ENCODE results near the gene ILK. TPM values are rescaled to one million over a fixed set of nuclear protein-coding genes. Genes with fewer than 3 reads are reported as not detected.

ILK gene
- total RNA-seq, 1 experiment from 2014 or later = 117 TPM

DNA sequence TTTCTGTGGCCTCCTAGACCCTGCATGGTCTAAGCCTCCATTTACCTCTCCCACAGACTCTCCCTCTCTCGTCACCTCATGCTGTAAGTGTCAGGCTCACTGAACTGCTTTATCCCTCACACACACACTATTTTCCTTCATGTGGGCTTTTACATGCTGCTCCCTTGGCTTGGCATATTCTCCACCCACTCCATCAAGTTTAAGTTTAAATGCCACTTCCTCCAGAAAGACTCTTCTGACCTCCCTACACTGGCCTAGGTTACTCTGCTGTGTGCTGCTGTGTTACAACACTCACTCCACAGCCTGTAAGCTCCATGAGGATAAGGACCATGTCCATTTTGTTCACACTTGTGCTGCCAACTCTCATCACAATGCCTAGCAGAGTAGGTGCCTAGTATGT is 49.5 kb downstream of the ILK start:
- intact Hi-C loops (cut with micrococcal nuclease; ENCODE audit: unreplicated experiment) = no loop called here
- ChIA-PET POLR2A (no interaction called here), CTCF (no interaction called here)
- no peak for DNase-seq
- BruUV-seq (replicated peaks) = no TSS peak
- Mint-ChIP-seq H3K36me3 (ENCODE audit: insufficient read depth, unreplicated experiment) (no peaks in the 10 kb centered on the region), H3K9me3 (ENCODE audit: unreplicated experiment) (no peaks in the 10 kb centered on the region), H3K4me3 (ENCODE audit: unreplicated experiment) (no peak overlapping the region), H3K27me3 (ENCODE audit: insufficient read depth, unreplicated experiment) (peaks cover 12% of the 10 kb centered on the region), H3K4me1 (ENCODE audit: low read depth, unreplicated experiment) (no peaks in the 10 kb centered on the region), H3K27ac (ENCODE audit: unreplicated experiment) (no peak overlapping the region)
- Histone ChIP-seq H3K36me3 (ENCODE audit: control insufficient read depth, insufficient read depth, low read length) (no peaks in the 10 kb centered on the region), H3K9me3 (no peaks in the 10 kb centered on the region), H3K4me1 (peaks cover 8% of the 10 kb centered on the region; the same call in 1 of the 2 replicates), H3K4me3 (ENCODE audit: low read depth, low read length) (no peak overlapping the region), H3K27me3 (replicated peaks; ENCODE audit: control insufficient read depth, insufficient read depth, low read length) (peaks cover 1% of the 10 kb centered on the region; the same call in 1 of the 2 replicates)
- TF ChIP-seq, protein P1, sequence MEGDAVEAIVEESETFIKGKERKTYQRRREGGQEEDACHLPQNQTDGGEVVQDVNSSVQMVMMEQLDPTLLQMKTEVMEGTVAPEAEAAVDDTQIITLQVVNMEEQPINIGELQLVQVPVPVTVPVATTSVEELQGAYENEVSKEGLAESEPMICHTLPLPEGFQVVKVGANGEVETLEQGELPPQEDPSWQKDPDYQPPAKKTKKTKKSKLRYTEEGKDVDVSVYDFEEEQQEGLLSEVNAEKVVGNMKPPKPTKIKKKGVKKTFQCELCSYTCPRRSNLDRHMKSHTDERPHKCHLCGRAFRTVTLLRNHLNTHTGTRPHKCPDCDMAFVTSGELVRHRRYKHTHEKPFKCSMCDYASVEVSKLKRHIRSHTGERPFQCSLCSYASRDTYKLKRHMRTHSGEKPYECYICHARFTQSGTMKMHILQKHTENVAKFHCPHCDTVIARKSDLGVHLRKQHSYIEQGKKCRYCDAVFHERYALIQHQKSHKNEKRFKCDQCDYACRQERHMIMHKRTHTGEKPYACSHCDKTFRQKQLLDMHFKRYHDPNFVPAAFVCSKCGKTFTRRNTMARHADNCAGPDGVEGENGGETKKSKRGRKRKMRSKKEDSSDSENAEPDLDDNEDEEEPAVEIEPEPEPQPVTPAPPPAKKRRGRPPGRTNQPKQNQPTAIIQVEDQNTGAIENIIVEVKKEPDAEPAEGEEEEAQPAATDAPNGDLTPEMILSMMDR (IDR thresholded peaks at IDR 0.05; ENCODE audit: insufficient read depth in 1 of 2, low read depth in 1 of 2, low read length in 1 of 2, severe bottlenecking in 1 of 2, unreplicated experiment in 1 of 2) = no peak

DNA sequence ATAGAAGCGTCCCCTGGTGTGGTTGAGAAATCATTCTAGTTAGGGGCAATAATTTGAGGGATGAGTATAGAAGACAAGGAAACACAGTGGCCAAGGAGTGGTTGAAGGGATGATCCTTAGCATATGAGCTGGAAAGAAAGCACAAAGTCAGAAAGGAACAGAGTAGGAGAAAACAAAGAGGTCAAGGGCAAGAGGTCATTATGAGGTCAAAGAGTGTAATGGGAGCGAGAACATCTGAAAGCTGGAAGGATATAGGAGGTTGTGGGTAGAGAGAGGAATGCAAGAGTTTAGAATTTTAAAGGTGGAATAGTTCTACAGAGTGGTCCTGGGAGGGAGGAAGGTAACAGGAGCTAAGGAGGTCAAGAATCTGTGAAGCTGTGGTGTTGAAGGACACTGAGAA is 50.1 kb downstream of the ILK start:
- Mint-ChIP-seq H3K4me1 (ENCODE audit: low read depth, unreplicated experiment) (no peaks in the 10 kb centered on the region), H3K9me3 (ENCODE audit: unreplicated experiment) (no peaks in the 10 kb centered on the region), H3K4me3 (ENCODE audit: unreplicated experiment) (no peak overlapping the region), H3K27me3 (ENCODE audit: insufficient read depth, unreplicated experiment) (peaks cover 12% of the 10 kb centered on the region), H3K36me3 (ENCODE audit: insufficient read depth, unreplicated experiment) (no peaks in the 10 kb centered on the region), H3K27ac (ENCODE audit: unreplicated experiment) (no peak overlapping the region)
- intact Hi-C loops (cut with micrococcal nuclease; ENCODE audit: unreplicated experiment) = no loop called here
- DNase-seq = no peak
- CTCF ChIA-PET = no interaction called here
- no peaks in the 10 kb centered on the region for H3K9me3 ChIP-seq
- H3K36me3 ChIP-seq (ENCODE audit: control insufficient read depth, insufficient read depth, low read length) = no peaks in the 10 kb centered on the region
- H3K4me3 ChIP-seq (ENCODE audit: low read depth, low read length) = no peak overlapping the region
- peaks cover 1% of the 10 kb centered on the region; the same call in 1 of the 2 replicates for H3K27me3 ChIP-seq (replicated peaks; ENCODE audit: control insufficient read depth, insufficient read depth, low read length)
- no TSS peak for BruUV-seq (replicated peaks)
- TF ChIP-seq, protein P1 (IDR thresholded peaks at IDR 0.05; ENCODE audit: insufficient read depth in 1 of 2, low read depth in 1 of 2, low read length in 1 of 2, severe bottlenecking in 1 of 2, unreplicated experiment in 1 of 2) = no peak
- peaks cover 8% of the 10 kb centered on the region; the same call in 1 of the 2 replicates for H3K4me1 ChIP-seq
- POLR2A ChIA-PET = no interaction called here

DNA sequence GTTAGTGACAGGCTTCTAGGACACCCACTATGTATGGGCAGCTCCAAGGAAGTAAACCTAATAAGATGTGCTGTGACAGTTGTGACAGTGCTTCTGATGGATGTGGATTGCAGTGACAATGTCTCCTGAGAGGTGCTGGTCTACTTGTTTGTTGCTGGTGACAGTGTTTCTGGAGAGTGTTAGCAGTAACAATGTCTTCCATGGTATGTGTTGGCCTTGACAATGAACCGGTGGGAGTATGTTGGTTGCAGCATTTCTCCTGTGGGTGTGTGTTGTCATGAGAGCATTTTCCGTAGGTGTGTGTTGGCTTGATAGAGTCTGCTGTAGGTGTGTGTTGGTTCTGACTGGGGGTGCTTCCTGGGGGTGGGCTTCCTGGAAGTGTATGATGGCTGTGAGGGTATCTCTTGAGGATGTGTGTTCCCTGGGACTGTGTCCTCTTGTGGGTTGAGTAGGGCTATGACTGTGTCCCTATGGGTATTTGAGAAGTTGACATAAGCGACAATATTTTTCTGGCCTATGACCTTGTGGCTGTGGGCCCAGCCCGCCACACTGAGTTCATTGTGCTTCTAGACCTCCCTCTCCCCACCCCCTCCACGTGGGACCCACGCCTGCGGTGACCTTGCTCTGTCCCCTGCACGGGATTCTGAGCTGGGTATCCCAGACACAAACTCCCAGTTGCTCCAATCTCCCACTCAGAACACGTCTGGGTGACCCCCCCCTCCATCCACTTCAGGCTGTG is 50.9 kb downstream of the ILK start:
- no peaks in the 10 kb centered on the region for H3K36me3 ChIP-seq (ENCODE audit: control insufficient read depth, insufficient read depth, low read length)
- Mint-ChIP-seq H3K27ac (ENCODE audit: unreplicated experiment) (no peak overlapping the region), H3K4me1 (ENCODE audit: low read depth, unreplicated experiment) (no peaks in the 10 kb centered on the region), H3K36me3 (ENCODE audit: insufficient read depth, unreplicated experiment) (no peaks in the 10 kb centered on the region), H3K27me3 (ENCODE audit: insufficient read depth, unreplicated experiment) (peaks cover 12% of the 10 kb centered on the region), H3K9me3 (ENCODE audit: unreplicated experiment) (no peaks in the 10 kb centered on the region), H3K4me3 (ENCODE audit: unreplicated experiment) (no peak overlapping the region)
- H3K4me3 ChIP-seq (ENCODE audit: low read depth, low read length) = no peak overlapping the region; the same call in 1 of the 2 replicates
- ChIA-PET CTCF (no interaction called here), POLR2A (no interaction called here)
- peaks cover 1% of the 10 kb centered on the region for H3K27me3 ChIP-seq (replicated peaks; ENCODE audit: control insufficient read depth, insufficient read depth, low read length)
- no peak for DNase-seq
- TF ChIP-seq, protein P1 (IDR thresholded peaks at IDR 0.05; ENCODE audit: insufficient read depth in 1 of 2, low read depth in 1 of 2, low read length in 1 of 2, severe bottlenecking in 1 of 2, unreplicated experiment in 1 of 2) = no peak
- BruUV-seq (replicated peaks) = no TSS peak
- intact Hi-C loops (cut with micrococcal nuclease; ENCODE audit: unreplicated experiment) = no loop called here
- peaks cover 8% of the 10 kb centered on the region; the same call in 1 of the 2 replicates for H3K4me1 ChIP-seq
- no peaks in the 10 kb centered on the region for H3K9me3 ChIP-seq

All from Caco-2 (cell line).